GM18508 (cell line): Measurements from ENCODE around the gene BAZ2A.
"Not testable (repeated sequence)": the region's sequence is repeated elsewhere in the genome, so short reads cannot be mapped to it uniquely, and the experiment has no call there.

Experiments
- ATAC-seq: cut with Tn5 transposase; IDR thresholded peaks from one replicate; pipeline ENCODE4 v1.9.1; 2021; ENCODE audit warnings: moderate number of reproducible peaks; ENCODE audit not compliant: insufficient read depth, unreplicated experiment

The BAZ2A gene

DNA sequence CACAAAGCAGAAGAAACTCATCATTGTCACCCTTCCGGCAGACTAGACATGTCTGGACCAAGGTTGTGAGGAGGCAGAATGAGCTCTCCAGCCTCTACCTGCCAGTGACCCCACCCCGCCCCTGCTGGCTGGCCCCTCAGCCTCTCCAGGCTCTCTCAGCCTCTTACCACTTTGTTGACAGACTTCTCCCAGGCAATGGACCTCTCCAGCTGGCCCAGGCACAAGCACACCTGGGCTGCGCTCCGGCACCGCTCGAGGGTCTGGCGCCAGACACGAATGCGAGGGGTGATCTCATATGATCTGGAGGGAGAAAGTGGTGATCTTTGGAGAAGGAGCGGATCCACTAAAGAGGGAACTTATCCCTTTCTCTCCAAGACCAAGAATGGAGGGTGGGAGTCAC, 30.3 kb downstream of the BAZ2A start:
- no peak for ATAC-seq

DNA sequence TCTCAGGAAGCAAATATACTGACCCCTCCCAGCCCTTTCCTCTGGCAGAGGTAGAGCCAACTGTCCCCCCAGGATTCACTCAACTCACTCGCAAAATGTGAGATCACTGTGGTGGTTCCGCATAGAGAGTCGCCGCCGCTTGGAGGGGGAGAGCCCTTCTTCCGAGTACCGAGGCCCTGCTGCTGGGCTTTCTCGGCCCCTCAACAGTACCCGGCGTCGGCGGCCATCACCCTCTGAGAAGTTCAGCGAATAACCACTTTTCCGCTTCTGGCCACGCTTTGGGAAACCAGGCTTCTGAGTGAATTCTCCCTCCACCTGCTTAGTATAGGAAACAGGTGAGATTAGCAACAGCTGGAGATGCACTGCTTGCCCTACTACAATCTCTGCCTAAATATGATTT, 31.1 kb downstream of the BAZ2A start:
- ATAC-seq: no peak

DNA sequence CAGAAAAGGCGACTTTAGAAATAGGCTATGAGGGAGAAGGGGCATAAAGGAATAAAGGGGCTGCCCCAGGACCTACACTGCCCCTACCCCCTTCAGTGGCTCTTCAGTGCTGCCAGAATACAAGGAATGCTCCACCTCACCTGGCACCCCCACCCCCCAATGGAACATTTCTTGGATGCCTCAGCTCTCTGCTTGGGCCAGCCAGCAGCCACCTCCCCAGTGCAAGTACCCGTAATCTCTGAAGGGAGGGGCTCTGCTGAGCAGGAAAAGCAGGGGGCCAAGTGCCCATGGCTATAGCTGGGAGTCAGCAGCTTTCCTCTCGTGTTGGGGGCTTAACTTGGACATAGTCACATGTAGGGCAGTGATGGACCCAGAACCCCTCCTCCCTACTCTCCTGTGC, 33.3 kb downstream of the BAZ2A start:
- no peak for ATAC-seq

DNA sequence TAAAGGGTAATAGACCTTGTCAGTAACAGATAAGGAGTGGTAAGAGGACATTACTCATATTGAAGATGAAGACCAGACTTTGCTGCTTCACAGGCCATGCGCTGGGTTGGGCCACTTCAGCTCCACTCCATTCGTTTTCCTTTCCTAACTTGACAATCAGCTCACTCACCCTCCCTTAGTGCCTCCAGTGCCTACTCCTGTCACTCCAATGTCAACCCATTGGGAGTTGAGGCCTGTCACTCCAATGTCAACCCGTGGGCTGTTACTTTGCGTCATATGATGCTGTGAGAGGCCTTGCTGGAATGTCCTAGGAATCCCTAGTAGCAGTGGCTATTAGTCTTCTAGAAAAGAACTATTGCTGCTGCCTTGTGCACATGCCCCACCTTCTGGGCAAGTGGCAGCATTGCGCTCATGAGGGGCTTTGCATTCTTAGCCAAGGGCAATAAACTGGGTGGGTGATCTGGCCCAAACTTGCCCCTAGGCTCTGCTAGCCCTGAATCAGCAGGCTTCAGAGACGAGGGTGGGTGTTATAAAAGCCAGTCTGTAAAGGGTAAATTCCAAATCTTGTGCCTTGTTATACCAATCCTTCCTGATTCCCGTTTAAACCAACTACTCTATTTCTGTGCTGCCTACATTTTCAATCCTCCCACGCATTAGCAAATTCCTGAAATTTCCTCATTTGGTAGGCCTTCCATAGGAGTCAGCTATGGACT, 36.1 kb downstream of the BAZ2A start:
- ATAC-seq: no peak

DNA sequence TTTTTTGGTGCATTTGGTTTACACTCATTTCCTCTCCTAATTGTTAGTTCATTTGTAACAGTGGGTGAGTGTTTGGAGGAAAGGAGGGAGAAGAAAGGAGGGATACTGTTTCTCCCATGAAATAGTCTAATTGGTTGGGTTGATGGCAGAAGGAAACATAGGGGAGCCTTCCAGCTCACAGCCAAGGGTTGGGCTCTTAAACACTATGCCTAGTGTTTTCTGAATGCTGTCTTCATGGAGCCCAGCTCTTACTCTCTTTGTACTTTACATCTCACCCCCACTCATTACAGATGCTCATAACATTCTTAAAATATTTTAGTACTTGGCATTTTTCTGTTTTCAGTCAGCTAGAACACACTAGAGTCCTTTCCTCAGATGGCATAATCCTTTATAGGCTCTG, 38.2 kb downstream of the BAZ2A start:
- no peak for ATAC-seq

- ATAC-seq: no peak
Observed at GRCh38 chr12:56591126-56591525, 39.0 kb downstream of the BAZ2A start.

DNA sequence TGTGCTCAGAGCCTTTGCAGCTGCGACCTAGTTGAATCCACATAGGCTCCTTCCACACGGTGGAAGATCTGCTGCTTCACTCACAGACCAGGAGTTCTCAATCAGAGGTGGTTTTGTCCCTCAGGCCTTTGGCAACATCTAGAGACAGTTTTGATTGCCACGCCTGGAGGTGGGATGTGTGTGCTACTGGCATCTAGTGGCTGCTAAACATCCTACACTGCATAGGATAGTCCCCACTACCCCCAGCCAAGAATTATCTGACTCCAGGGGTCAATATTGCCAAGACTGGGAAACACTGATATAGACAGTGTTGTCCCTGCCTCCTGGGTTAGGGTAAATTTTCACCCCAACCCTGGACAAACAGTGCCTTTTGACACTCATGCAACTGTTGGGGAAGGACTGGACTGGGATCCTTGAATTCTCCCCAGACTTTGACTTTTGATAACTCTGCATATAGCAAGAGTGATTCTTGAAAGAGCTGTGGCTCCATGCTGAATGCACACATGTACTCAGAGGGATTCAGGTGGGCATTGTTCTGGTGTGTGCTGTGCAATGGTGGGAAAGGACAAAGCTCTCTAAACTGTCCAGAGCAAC, 39.8 kb downstream of the BAZ2A start:
- ATAC-seq: no peak

- ATAC-seq: no peak
Observed at GRCh38 chr12:56589783-56590182, 40.3 kb downstream of the BAZ2A start.

DNA sequence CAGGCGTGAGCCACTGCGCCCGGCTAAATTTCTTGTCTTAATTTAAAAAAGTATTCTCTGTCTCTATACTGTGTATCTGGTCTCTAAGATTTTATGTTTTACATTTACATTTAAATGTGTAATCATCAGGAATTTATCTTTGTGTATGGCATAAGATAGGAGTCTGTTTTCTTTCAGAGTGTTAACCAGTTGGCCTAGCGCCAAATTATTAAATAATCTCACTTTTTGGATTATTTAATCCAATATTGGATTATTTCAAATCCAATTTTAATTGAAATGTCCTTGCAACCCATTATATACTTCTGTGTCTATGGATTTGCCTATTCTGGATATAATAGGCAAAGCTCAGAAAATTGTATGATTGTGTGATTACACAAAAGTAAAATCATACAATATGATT, 45.0 kb downstream of the BAZ2A start:
- no peak for ATAC-seq

GRCh38 chr12:56581418-56582145, 48.5 kb downstream of the BAZ2A start:
- no peak for ATAC-seq

DNA sequence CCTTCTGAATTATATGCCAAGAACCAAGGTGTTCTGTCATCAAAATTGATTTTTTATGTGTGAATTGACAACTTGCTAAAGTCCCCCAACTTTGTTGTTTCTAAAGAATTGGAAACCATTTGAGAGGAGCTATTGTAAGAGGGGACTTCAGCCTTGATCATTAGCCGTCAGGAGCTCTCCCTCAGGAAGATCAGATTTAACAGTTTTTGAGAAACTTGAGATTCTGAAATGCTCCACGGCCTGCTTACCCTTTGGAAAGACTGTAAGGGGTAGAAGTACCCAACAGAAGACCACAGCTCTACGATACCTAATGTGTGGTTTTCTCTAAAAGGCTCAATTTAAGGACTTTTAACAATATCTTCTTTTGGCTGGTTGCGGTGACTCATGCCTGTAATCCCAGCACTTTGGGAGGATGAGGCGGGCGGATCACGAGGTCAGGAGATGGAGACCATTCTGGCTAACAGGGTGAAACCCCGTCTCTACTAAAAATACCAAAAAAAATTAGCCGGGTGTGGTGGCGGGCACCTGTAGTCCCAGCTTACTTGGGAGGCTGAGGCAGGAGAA, 51.1 kb downstream of the BAZ2A start:
- no peak for ATAC-seq

GRCh38 chr12:56577248-56577647, 52.9 kb downstream of the BAZ2A start:
- ATAC-seq: not testable (repeated sequence)

DNA sequence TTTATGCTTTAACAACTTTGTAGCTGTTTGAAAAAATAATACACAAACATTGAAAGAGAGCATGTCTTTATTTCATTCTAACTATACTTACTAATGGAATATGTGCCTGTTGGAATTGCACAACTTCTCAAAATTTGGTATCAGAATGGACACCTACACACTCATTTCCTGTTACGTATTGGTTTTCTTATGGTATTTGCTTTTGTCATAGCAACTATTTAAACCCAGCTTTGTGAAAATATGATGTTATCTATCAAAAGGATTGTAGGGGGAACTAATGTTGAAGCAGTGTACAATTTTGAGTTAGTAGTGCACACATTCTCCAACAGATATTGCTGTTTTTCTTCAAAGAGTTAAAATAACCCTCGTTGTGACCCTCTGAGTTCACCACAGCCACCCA, 55.9 kb downstream of the BAZ2A start:
- ATAC-seq: no peak

DNA sequence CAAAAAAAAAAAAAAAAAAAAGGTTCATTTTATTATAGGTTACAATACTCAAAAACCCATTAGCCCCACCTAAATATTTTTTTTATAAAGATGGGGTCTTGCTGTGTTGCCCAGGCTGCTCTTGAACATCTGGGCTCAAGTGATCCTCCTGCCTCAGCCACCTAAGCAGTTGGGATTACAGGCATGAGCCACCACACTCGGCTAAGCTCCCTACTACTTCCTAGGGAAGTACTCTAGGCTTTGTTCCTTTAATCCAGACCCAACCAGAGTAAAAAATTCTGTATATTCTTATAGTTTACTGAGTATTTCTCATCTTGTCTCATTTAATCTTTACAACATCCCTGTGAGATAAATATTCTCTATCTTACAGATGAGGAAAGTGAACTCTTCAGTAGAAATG, 57.8 kb downstream of the BAZ2A start:
- no peak for ATAC-seq

GRCh38 chr12:56571121-56571520, 59.0 kb downstream of the BAZ2A start:
- ATAC-seq: no peak

DNA sequence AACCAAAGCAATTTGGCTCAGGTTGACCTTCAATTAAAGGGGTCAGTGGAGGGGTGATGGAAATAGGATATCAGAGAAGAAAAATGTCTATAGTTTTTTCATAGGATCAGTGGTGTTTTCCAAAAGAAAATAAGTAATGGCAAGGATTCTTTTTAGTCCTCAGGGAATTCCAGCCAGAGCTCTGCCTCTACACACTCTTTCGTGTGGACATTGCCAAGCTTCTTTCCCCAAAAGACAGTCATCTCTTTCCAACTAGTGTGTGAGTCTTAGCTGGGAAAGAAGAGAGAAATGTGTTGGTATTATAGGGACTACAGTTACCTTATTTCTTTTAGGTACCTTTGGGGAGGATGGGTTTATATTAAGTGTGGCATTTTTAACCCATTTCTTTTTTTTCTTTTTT, 62.0 kb downstream of the BAZ2A start:
- no peak for ATAC-seq

DNA sequence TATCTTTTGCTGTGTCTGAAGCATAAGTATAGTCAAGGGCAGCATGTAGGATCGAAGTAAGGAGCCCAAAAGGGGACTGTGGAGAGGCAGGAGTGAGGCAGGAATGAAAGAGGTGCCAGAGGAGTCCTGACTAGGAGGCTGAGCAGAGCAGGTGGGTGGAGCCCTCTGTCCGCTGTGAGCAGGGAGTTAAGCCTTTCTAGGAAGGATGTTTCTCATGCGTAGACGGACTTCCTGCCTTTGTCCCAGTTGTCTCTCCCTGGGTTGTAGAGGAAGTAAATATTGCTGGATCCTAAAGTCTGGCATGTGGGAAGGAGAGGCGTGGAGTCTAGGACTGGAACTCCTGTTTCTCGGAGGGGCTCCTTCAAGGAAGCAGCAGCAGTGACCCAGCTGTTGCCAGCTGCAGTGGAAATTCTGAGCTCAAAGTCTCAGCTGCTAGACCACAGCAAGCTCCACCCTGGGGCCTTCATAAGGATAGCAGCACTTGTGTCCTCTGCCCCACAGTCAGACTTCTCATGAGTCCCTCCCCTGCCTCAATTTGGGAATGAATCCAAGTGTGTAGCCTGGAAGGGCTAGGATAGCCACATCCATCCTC, 64.5 kb downstream of the BAZ2A start:
- no peak for ATAC-seq

DNA sequence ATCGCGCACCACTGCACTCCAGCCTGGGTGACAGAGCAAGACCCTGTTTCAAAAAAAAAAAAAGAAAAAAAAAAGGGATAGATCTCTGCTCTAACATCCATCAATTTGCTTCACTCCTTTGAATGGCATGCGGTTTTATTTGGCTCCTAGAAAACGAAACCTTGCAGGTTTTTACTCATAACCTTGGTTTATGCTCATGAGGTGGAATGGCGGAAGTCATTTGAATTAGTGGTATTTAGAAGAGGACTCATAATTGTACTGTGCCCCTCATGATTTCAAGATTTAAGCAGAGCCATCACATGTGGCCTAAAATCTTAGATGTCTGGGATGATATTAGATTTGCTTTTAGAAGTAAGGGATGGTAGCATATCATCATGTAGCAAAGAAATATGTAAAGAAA, 79.1 kb downstream of the BAZ2A start:
- no peak for ATAC-seq

DNA sequence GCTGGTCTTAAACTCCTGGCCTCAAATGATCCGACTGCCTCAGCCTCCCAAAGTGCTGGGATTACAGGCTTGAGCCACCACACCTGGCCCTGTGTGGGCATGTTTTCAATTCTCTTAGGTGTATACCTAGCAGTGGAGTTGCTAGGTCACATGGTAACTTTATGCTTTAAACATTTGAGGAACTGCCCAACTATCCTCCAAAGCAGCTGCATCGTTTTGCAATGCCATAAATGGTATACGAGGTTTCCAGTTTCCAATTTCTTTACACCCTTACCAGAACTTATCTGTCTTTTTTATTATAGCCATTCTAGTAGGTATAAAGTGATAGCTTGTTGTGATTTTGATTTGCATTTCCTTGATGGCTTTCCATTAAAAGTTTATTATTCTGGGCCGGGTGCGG, 83.4 kb downstream of the BAZ2A start:
- ATAC-seq: no peak
